Peyer's patch (tissue), 4 donors: ENCODE results near the gene TRAF3.

Experiments
- CTCF ChIP-seq, 6 experiments: fragments of 450-650 bp in 4 of 6; fragments of 200-600 bp in 2 of 6; sonication (generic) in 1 of 6; IDR thresholded peaks; one replicate each; pipeline ENCODE4 v1.5.1; 2017 to 2019; ENCODE audit warnings: antibody characterized with exemption in 6 of 6, mild to moderate bottlenecking in 3 of 6, moderate library complexity in 1 of 6
- POLR2A ChIP-seq, 2 donors: fragments of 450-650 bp; IDR thresholded peaks; one replicate each; pipeline ENCODE4 v1.5.1; 2017; ENCODE audit warnings: antibody characterized with exemption in 2 of 2, mild to moderate bottlenecking in 2 of 2, moderate library complexity in 2 of 2

- no peak for TF ChIP-seq POLR2A (IDR thresholded peaks at IDR 0.05)
- TF ChIP-seq CTCF (IDR thresholded peaks at IDR 0.05): no peak
Observed at GRCh38 chr14:102888748-102889147, 111.5 kb downstream of the TRAF3 start.
